ENCODE data around the gene SPRED1.

Gene SPRED1

GRCh38 chr15:38367476-38367875, 114.8 kb downstream of the SPRED1 start:
- DNase-seq, result no peak

- no peak for DNase-seq
These were observed 117.4 kb downstream of the SPRED1 start for GRCh38 chr15:38369936-38370478.

GRCh38 chr15:38373016-38373415, 120.4 kb downstream of the SPRED1 start:
- no peak for DNase-seq

- no peak for DNase-seq
These were observed 121.4 kb downstream of the SPRED1 start for GRCh38 chr15:38374029-38374428.

GRCh38 chr15:38374556-38374955, 121.9 kb downstream of the SPRED1 start:
- no peak for DNase-seq

GRCh38 chr15:38376081-38376480, 123.4 kb downstream of the SPRED1 start:
- DNase-seq, result no peak

- no peak for DNase-seq
These were observed 125.0 kb downstream of the SPRED1 start for GRCh38 chr15:38377636-38378035.

- DNase-seq, result no peak
These were observed 125.5 kb downstream of the SPRED1 start for GRCh38 chr15:38378161-38378560.

- peak; percentile 63 for DNase-seq
These were observed 137.4 kb downstream of the SPRED1 start for GRCh38 chr15:38389924-38390542.

GRCh38 chr15:38391191-38391590, 138.6 kb downstream of the SPRED1 start:
- DNase-seq, result no peak

GRCh38 chr15:38398134-38398533, 145.5 kb downstream of the SPRED1 start:
- DNase-seq, result no peak

- no peak for DNase-seq
These were observed 148.5 kb downstream of the SPRED1 start for GRCh38 chr15:38401106-38401505.

GRCh38 chr15:38401701-38402100, 149.1 kb downstream of the SPRED1 start:
- no peak for DNase-seq

GRCh38 chr15:38406436-38406835, 153.8 kb downstream of the SPRED1 start:
- no peak for DNase-seq
